A673 (cell line): ENCODE results near the gene FBXL19.

Source experiments
- EZH2 ChIP-seq: fragments of 200-600 bp; sonication (generic); IDR thresholded peaks from 2 replicates; pipeline ENCODE4 v1.6.1; 2017; ENCODE audit warnings: borderline replicate concordance, low read depth, mild to moderate bottlenecking, mixed read lengths, antibody characterized with exemption, low read length; ENCODE audit not compliant: poor library complexity, severe bottlenecking
- TF ChIP-seq, protein P1 (sequence below): fragments of 300-800, 200-600 bp; sonication (generic); conservative IDR thresholded peaks from 2 replicates; pipeline ENCODE4 v1.5.1; 2017; ENCODE audit warnings: low read depth, mild to moderate bottlenecking, antibody characterized with exemption, low read length, moderate library complexity, mixed read lengths

- TF ChIP-seq, protein P1, sequence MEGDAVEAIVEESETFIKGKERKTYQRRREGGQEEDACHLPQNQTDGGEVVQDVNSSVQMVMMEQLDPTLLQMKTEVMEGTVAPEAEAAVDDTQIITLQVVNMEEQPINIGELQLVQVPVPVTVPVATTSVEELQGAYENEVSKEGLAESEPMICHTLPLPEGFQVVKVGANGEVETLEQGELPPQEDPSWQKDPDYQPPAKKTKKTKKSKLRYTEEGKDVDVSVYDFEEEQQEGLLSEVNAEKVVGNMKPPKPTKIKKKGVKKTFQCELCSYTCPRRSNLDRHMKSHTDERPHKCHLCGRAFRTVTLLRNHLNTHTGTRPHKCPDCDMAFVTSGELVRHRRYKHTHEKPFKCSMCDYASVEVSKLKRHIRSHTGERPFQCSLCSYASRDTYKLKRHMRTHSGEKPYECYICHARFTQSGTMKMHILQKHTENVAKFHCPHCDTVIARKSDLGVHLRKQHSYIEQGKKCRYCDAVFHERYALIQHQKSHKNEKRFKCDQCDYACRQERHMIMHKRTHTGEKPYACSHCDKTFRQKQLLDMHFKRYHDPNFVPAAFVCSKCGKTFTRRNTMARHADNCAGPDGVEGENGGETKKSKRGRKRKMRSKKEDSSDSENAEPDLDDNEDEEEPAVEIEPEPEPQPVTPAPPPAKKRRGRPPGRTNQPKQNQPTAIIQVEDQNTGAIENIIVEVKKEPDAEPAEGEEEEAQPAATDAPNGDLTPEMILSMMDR = no peak
- no peak for TF ChIP-seq EZH2
Measured at GRCh38 chr16:30995927-30996323, 72.6 kb downstream of the FBXL19 start.
